Bronchial epithelial cell (primary cell): ENCODE measurements around the gene PALS1. TPM values are rescaled to one million over a fixed set of nuclear protein-coding genes. Genes with fewer than 3 reads are reported as not detected.

ENCODE experiments used
- DNase-seq: peaks from one replicate; pipeline ENCODE4 v3.0.0-alpha.2; 2010; ENCODE audit warnings: low read depth
- FAIRE-seq: peaks from 2 replicates; lab custom pipeline; 2011; peaks lifted over from hg19 to GRCh38; lab: Jason Lieb, UNC
- H3K27me3 ChIP-seq: 2 replicates; pipeline ENCODE4 v1.5.1; 2011; ENCODE audit warnings: low read length; ENCODE audit not compliant: control insufficient read depth, insufficient read depth
- H3K36me3 ChIP-seq: 2 replicates; pipeline ENCODE4 v1.5.1; 2011; ENCODE audit warnings: low read length; ENCODE audit not compliant: control insufficient read depth, insufficient read depth
- H3K4me3 ChIP-seq: 2 replicates; pipeline ENCODE4 v1.5.1; 2011; ENCODE audit warnings: mild to moderate bottlenecking, low read depth, low read length, control low read depth
- CTCF ChIP-seq: IDR thresholded peaks from 2 replicates; pipeline ENCODE4 v1.5.1; 2011; ENCODE audit warnings: mild to moderate bottlenecking, moderate library complexity, low read length, control low read depth, inconsistent platforms; ENCODE audit not compliant: insufficient read depth, severe bottlenecking
- total RNA-seq: library from RNA; depleted of rRNA; stranded (reverse); fragments of >200 nt; gene quantifications from 2 replicates; pipeline ENCODE4 v1.2.1, GENCODE V29; 2014

The PALS1 gene
- total RNA-seq: 11.1 and 15.3 TPM in 2 replicates

DNA sequence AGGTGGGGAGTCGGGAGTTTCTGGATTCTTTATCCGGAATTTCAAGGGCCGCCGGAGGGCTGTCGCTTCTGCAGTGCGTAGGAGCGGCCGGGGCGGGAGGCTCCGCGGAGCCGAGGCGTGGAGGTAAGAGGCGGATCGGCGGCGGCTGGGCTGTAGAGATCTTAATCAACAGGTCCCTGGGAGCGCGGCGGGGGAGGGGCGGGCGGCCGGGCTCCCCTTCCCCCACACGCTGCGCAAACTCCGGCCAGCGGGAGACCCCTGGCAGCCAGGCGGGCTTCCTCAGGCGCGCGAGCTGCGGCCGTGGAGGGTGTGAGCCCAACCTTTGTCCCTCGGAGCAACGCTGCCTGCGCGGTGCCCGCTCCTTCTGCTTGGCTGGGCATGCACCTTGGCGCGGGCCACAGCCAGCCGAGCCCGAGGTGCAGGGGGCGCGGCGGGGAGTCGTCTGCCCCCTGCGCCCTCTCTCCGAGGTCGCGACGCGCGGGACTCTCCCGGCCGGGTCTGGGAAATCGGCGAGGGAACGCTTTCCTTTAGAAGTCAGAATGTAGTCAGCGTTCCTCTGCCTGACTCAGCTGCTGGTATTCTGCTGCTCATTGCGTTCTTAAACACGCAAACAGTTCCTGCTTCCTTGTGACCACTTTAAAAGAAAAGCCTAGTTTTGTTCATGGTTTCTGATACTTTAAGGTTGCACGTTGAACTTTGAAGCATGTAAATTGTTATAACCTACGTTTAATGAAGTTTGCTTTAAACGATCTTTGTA is at the start of gene PALS1:
Gene PALS1 (plus strand): TSS at position 25 of the 757 bp plus-strand sequence. CDS start 37,736 bp downstream, outside the sequence.
- no peak for TF ChIP-seq CTCF
- FAIRE-seq: no peak
- no peaks in the 10 kb centered on the region for H3K36me3 ChIP-seq
- H3K27me3 ChIP-seq: no peaks in the 10 kb centered on the region
- H3K4me3 ChIP-seq: peak within 1 kb of the TSS; percentile 98
- DNase-seq: peak; percentile 83

- no peaks in the 10 kb centered on the region for H3K27me3 ChIP-seq
- FAIRE-seq (no peak), DNase-seq (no peak)
- H3K36me3 ChIP-seq: no peaks in the 10 kb centered on the region
- no peak overlapping the region for H3K4me3 ChIP-seq
- no peak for TF ChIP-seq CTCF
Measured at GRCh38 chr14:67191768-67192290, 49.4 kb upstream of the PALS1 start.

DNA sequence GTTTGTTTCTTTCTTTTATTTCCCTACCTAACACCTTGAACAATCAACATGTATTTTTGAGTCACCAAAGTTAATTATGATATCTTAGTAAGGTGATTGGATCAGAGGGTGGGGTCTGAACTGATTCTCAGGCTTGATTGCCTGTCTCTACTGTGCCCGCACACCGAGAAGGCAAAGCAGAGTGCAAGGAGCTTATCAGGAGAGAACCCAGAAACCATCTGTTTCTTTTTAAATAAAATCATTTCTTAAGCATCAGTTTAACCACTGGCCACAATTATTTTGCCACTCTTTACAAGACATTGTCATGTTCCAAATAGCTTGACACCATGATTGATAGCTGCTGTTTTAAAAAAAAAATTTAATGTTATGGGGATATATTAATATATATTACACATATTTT is 48.9 kb upstream of the PALS1 start:
- TF ChIP-seq CTCF: no peak
- H3K36me3 ChIP-seq: no peaks in the 10 kb centered on the region
- no peak overlapping the region for H3K4me3 ChIP-seq
- DNase-seq (no peak), FAIRE-seq (no peak)
- H3K27me3 ChIP-seq: no peaks in the 10 kb centered on the region

DNA sequence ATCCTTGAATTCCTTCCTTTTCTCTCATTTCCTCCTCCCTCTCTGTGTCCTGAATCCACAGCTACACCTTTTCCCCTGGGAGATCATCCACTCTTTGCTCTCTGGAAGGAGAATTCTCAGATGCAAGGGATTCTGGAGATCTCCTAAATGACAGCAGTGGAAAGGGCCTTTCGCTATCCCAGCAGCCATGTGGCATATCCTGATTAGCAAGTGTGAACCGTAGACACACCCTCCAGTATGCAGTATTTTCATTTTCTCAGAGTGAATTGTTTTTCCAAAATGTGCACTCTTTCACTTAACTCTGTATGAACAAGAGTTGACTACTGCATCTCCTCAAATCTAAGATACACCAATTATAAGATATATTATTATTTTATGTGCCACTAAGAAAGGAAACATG is 46.0 kb upstream of the PALS1 start:
- TF ChIP-seq CTCF: no peak
- Histone ChIP-seq H3K36me3 (no peaks in the 10 kb centered on the region), H3K4me3 (no peak overlapping the region), H3K27me3 (no peaks in the 10 kb centered on the region)
- FAIRE-seq: no peak
- no peak for DNase-seq

- Histone ChIP-seq H3K4me3 (no peak overlapping the region), H3K27me3 (no peaks in the 10 kb centered on the region), H3K36me3 (no peaks in the 10 kb centered on the region)
- TF ChIP-seq CTCF: no peak
- peak; percentile 91 for FAIRE-seq
- no peak for DNase-seq
Measured at GRCh38 chr14:67199016-67199415, 42.2 kb upstream of the PALS1 start.
